GM08714 (cell line): Measurements from ENCODE around the gene PRKCA.

Source experiments
- H3K4me3 ChIP-seq: fragments of 200-500 bp; sonication (Bioruptor generic); 2 replicates; pipeline ENCODE4 v1.5.1; 2014; ENCODE audit warnings: mild to moderate bottlenecking, low read length, inconsistent platforms
- ZNF274 ChIP-seq: IDR thresholded peaks from 2 replicates; pipeline ENCODE4 v1.6.1; 2012; ENCODE audit warnings: mild to moderate bottlenecking, low read depth, low read length

The PRKCA gene

GRCh38 chr17:66837885-66838665 lies 535.7 kb downstream of the PRKCA start:
- no peak for TF ChIP-seq ZNF274
- no peak overlapping the region for H3K4me3 ChIP-seq

GRCh38 chr17:66839616-66840015 lies 537.2 kb downstream of the PRKCA start:
- TF ChIP-seq ZNF274 = no peak
- no peak overlapping the region for H3K4me3 ChIP-seq

GRCh38 chr17:66840061-66840460 lies 537.6 kb downstream of the PRKCA start:
- H3K4me3 ChIP-seq = no peak overlapping the region
- no peak for TF ChIP-seq ZNF274

DNA sequence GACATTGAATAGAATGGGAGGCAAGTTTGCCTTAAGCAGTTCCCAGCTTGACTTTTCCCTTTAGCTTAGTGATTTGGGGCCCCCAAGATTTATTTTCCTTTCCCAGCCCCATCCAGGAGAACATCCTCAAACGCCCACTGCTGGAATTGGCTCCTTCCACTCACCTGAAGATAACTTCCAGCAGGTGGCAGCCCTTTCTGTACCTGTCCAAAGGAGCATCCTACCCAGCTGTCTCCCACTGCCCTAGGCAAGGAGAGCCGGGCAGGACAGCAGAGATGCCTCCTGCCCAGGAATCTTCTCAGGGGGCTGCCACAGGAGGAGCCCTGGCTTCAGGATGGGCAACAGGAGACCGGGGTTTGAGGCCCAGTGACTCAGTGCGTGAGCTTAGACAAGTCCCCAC lies 538.9 kb downstream of the PRKCA start:
- no peak for TF ChIP-seq ZNF274
- no peak overlapping the region for H3K4me3 ChIP-seq

DNA sequence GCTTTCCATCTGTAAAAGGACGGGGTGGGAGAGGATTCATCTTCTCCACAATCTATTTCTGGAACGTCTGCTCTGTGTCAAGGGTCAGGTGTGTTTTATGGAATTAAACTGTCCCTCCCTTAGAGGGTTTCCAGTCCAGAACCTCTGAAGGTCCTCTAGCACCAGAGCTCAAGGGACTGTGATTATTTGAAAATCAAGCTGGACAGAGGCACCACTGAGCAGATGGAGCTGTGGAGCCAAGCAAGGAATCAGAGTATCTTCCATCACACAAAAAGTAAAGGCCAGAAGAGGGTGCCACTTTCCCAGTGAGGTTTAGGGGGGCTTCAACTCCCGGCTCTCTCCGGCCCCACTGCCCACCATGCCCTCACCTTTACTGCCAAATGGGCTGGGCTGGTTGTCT lies 539.3 kb downstream of the PRKCA start:
- no peak for TF ChIP-seq ZNF274

DNA sequence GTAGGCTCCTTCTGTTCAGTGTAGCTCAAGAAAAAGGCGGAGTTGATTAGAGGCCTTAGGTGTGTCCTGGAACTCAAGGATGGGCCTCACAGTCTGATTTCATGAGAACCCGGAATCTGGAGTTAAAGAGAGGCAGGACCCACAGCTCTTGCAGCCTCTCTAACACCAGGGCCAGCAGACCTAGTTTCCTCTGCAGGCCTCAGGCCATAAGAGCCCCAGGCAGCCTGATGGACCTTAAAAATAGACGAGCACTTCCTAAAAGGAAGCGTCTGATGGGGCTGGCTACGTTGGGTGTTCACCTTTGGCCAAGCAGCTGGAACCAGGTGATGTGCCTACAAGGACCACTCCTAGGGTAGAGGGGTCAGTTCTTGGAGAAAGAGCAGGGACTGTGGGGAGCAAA lies 540.1 kb downstream of the PRKCA start:
- TF ChIP-seq ZNF274 = no peak

More for the DNA sequence above, 539.3 kb downstream of the PRKCA start:
- H3K4me3 ChIP-seq = no peak overlapping the region

DNA sequence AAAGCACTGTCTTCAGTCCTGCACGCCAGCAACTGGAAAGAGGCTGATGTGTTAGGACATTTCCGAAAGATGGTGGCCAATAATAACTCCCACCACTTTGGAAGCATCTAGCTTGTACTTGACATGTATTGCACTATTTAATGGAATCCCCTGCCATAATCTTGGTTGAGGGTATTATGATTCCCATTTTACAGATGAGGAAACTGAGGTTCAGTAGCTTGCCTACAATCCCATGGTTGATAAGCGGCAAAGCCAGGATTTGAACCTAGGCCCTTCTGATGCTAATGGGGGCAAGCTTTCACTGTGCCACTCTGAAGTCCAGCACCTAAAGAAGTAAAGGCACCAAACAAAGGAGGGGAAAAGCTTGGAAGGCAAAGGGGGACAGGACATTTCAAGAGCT lies 540.5 kb downstream of the PRKCA start:
- TF ChIP-seq ZNF274 = no peak
- H3K4me3 ChIP-seq = no peak overlapping the region

More for the DNA sequence above, 540.1 kb downstream of the PRKCA start:
- no peak overlapping the region for H3K4me3 ChIP-seq

- H3K4me3 ChIP-seq = no peak overlapping the region
- no peak for TF ChIP-seq ZNF274
Observed at GRCh38 chr17:66843627-66844026, 541.2 kb downstream of the PRKCA start.

GRCh38 chr17:66847704-66848103 lies 545.3 kb downstream of the PRKCA start:
- no peak overlapping the region for H3K4me3 ChIP-seq

GRCh38 chr17:66848496-66848895 lies 546.1 kb downstream of the PRKCA start:
- no peak overlapping the region for H3K4me3 ChIP-seq
- no peak for TF ChIP-seq ZNF274

More at GRCh38 chr17:66847704-66848103, 545.3 kb downstream of the PRKCA start:
- TF ChIP-seq ZNF274 = no peak

- TF ChIP-seq ZNF274 = no peak
- H3K4me3 ChIP-seq = no peak overlapping the region
Observed at GRCh38 chr17:66849032-66849655, 546.7 kb downstream of the PRKCA start.

GRCh38 chr17:66849851-66850580 lies 547.6 kb downstream of the PRKCA start:
- no peak for TF ChIP-seq ZNF274
- H3K4me3 ChIP-seq = no peak overlapping the region

DNA sequence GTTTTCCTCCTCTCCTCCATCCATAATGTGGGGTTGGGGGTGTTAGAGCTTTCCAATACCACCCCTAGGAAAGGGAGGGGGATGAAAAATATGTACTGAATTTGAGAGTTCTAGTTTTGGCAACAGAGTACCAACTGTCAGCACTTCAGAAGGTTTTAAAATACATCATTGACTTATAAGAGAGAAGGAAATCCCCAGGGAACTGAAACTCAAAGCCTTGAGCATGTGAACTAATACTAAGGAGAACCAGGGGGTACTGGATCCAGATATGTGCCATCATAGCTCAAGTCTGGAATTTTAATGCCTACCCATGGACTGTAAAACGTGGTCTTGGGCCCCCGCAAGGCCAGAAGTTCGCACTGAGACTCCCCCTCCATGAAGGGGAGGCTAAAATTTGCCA lies 548.3 kb downstream of the PRKCA start:
- no peak overlapping the region for H3K4me3 ChIP-seq
- TF ChIP-seq ZNF274 = no peak

DNA sequence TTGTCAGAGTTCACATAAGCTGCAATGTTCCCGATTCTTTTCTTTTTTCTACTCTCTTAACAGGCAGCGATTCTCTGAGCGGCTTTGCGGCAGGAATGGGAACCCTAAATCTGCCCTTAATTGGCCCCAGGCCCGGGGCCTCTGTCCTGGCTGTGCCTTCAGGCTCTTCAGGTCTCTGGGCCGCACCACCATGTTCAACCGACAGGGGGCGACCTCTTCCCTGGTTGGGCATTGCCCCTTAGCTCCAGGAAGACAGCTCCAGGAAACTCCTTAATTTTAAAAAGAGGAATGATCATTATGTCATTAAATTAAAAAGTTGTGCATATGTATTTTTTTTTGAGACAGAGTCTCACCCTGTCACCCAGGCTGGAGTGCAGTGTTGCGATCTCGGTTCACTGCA lies 552.8 kb downstream of the PRKCA start:
- TF ChIP-seq ZNF274 = no peak
- H3K4me3 ChIP-seq = no peak overlapping the region
